DMS 273 (cell line): Measurements from ENCODE around the gene MISP3.
A peak's percentile ranks its signal among the peaks of the same experiment; 100 is the strongest.

Experiments
- DNase-seq: peaks from one replicate; lab custom pipeline; 2025; ENCODE audit not compliant: unreplicated experiment; lab: John Stamatoyannopoulos, UW

MISP3 gene

GRCh38 chr19:14101003-14101545 lies 28.5 kb downstream of the MISP3 start:
- no peak for DNase-seq

GRCh38 chr19:14102102-14102696 lies 29.6 kb downstream of the MISP3 start:
- DNase-seq: no peak

- DNase-seq: no peak
These were observed 30.2 kb downstream of the MISP3 start for GRCh38 chr19:14102756-14103155.

GRCh38 chr19:14103310-14103709 lies 30.7 kb downstream of the MISP3 start:
- DNase-seq: peak; percentile 44

- no peak for DNase-seq
These were observed 33.1 kb downstream of the MISP3 start for GRCh38 chr19:14105680-14106079.

- DNase-seq: no peak
These were observed 34.3 kb downstream of the MISP3 start for GRCh38 chr19:14106840-14107239.

GRCh38 chr19:14107581-14108461 lies 35.2 kb downstream of the MISP3 start:
- DNase-seq: no peak

GRCh38 chr19:14110650-14111049 lies 38.1 kb downstream of the MISP3 start:
- no peak for DNase-seq

- DNase-seq: no peak
These were observed 38.9 kb downstream of the MISP3 start for GRCh38 chr19:14111486-14111885.

- no peak for DNase-seq
These were observed 39.6 kb downstream of the MISP3 start for GRCh38 chr19:14112051-14112808.

GRCh38 chr19:14112809-14113385 lies 40.3 kb downstream of the MISP3 start:
- no peak for DNase-seq

- DNase-seq: no peak
These were observed 41.3 kb downstream of the MISP3 start for GRCh38 chr19:14113762-14114414.

GRCh38 chr19:14114439-14114838 lies 41.9 kb downstream of the MISP3 start:
- no peak for DNase-seq

GRCh38 chr19:14114854-14115253 lies 42.3 kb downstream of the MISP3 start:
- peak; percentile 58 for DNase-seq

GRCh38 chr19:14115756-14116155 lies 43.2 kb downstream of the MISP3 start:
- no peak for DNase-seq

GRCh38 chr19:14116525-14116917 lies 43.9 kb downstream of the MISP3 start:
- DNase-seq: no peak

GRCh38 chr19:14116918-14117578 lies 44.5 kb downstream of the MISP3 start:
- DNase-seq: peak; percentile 59

GRCh38 chr19:14117668-14118164 lies 45.1 kb downstream of the MISP3 start, which contains the start of gene PRKACA:
Gene PRKACA, minus strand, starts transcription at chr19:14117762. Its CDS starts 215 bp downstream, at chr19:14117547.
- peak; percentile 99 for DNase-seq

- DNase-seq: peak; percentile 56
These were observed 45.8 kb downstream of the MISP3 start for GRCh38 chr19:14118165-14119051.
